Hepatocyte (in vitro differentiated cells): ENCODE data around the gene SORCS2.

Experiments
- EZH2 ChIP-seq: fragments of 200-600 bp; sonication (generic); IDR thresholded peaks from 2 replicates; pipeline ENCODE4 v1.6.1; 2016; ENCODE audit warnings: antibody characterized with exemption, mild to moderate bottlenecking, borderline replicate concordance
- EZH2phosphoT487 ChIP-seq: fragments of 200-600 bp; sonication (generic); IDR thresholded peaks from one replicate; pipeline ENCODE4 v1.6.1; 2018; ENCODE audit warnings: antibody characterized with exemption, mild to moderate bottlenecking, low read depth, moderate library complexity; ENCODE audit not compliant: unreplicated experiment, severe bottlenecking

GRCh38 chr4:7572894-7573293, 380.6 kb downstream of the SORCS2 start:
- no peak for TF ChIP-seq EZH2
- no peak for TF ChIP-seq EZH2phosphoT487
